Osteocyte (in vitro differentiated cells): ENCODE data around the gene MS4A1. TPM values are rescaled to one million over a fixed set of nuclear protein-coding genes. Genes with fewer than 3 reads are reported as not detected.
"Not testable (repeated sequence)": the region's sequence is repeated elsewhere in the genome, so short reads cannot be mapped to it uniquely, and the experiment has no call there.

ENCODE experiments used
- DNase-seq: peaks from one replicate; pipeline ENCODE4 v3.0.0; 2021; ENCODE audit warnings: mixed read lengths; ENCODE audit not compliant: unreplicated experiment; ENCODE audit errors: extremely low spot score
- H3K27ac Mint-ChIP-seq: one replicate; pipeline ENCODE4 v1.8.0; 2021; ENCODE audit warnings: mild to moderate bottlenecking, mixed read lengths; ENCODE audit not compliant: unreplicated experiment
- H3K27me3 Mint-ChIP-seq: one replicate; pipeline ENCODE4 v1.8.0; 2021; ENCODE audit warnings: mixed read lengths; ENCODE audit not compliant: unreplicated experiment
- H3K36me3 Mint-ChIP-seq: one replicate; pipeline ENCODE4 v1.8.0; 2021; ENCODE audit warnings: mixed read lengths; ENCODE audit not compliant: unreplicated experiment
- H3K4me1 Mint-ChIP-seq: one replicate; pipeline ENCODE4 v1.8.0; 2021; ENCODE audit warnings: mixed read lengths; ENCODE audit not compliant: unreplicated experiment
- H3K4me3 Mint-ChIP-seq: one replicate; pipeline ENCODE4 v1.8.0; 2021; ENCODE audit warnings: mild to moderate bottlenecking, moderate library complexity, mixed read lengths; ENCODE audit not compliant: unreplicated experiment
- H3K9me3 Mint-ChIP-seq: one replicate; pipeline ENCODE4 v1.8.0; 2021; ENCODE audit warnings: mixed read lengths; ENCODE audit not compliant: unreplicated experiment
- total RNA-seq: library from RNA; stranded (reverse); gene quantifications from 2 replicates; pipeline ENCODE4 v1.2.1, GENCODE V29; 2021
- TF ChIP-seq, protein P1 (sequence below): fragments of 200-600 bp; sonication (generic); IDR thresholded peaks from 2 replicates; pipeline ENCODE4 v1.5.0; 2021; ENCODE audit warnings: antibody characterized with exemption, mild to moderate bottlenecking, moderate library complexity

MS4A1 gene
- total RNA-seq, 1 donor from 2014 or later = not detected

DNA sequence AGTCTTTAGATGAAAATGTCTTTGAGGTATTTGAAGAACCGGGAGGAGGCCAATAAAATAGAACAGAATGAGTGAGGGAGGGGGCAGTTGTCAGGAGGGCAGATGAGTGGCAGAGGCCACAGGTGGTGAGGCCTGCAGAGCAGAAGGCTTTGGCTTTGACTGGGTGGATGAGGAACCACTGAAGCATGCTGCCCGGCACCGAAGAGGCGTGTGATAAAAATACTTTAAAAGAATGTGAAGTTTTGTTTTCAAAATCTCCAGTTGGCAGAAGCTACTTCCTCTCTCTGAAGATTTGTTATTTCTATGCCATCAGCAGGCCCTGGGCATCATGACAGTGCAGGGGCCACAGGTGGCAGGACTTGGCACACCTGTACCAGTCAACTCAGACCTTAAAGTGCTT is 43.2 kb downstream of the MS4A1 start:
- no peak for DNase-seq
- no peaks in the 10 kb centered on the region for H3K36me3 Mint-ChIP-seq
- TF ChIP-seq, protein P1, sequence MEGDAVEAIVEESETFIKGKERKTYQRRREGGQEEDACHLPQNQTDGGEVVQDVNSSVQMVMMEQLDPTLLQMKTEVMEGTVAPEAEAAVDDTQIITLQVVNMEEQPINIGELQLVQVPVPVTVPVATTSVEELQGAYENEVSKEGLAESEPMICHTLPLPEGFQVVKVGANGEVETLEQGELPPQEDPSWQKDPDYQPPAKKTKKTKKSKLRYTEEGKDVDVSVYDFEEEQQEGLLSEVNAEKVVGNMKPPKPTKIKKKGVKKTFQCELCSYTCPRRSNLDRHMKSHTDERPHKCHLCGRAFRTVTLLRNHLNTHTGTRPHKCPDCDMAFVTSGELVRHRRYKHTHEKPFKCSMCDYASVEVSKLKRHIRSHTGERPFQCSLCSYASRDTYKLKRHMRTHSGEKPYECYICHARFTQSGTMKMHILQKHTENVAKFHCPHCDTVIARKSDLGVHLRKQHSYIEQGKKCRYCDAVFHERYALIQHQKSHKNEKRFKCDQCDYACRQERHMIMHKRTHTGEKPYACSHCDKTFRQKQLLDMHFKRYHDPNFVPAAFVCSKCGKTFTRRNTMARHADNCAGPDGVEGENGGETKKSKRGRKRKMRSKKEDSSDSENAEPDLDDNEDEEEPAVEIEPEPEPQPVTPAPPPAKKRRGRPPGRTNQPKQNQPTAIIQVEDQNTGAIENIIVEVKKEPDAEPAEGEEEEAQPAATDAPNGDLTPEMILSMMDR = no peak
- no peaks in the 10 kb centered on the region for H3K9me3 Mint-ChIP-seq
- no peaks in the 10 kb centered on the region for H3K27me3 Mint-ChIP-seq
- H3K4me3 Mint-ChIP-seq = no peak overlapping the region
- H3K27ac Mint-ChIP-seq = peak overlapping the region; percentile 12
- peaks cover 26% of the 10 kb centered on the region for H3K4me1 Mint-ChIP-seq

DNA sequence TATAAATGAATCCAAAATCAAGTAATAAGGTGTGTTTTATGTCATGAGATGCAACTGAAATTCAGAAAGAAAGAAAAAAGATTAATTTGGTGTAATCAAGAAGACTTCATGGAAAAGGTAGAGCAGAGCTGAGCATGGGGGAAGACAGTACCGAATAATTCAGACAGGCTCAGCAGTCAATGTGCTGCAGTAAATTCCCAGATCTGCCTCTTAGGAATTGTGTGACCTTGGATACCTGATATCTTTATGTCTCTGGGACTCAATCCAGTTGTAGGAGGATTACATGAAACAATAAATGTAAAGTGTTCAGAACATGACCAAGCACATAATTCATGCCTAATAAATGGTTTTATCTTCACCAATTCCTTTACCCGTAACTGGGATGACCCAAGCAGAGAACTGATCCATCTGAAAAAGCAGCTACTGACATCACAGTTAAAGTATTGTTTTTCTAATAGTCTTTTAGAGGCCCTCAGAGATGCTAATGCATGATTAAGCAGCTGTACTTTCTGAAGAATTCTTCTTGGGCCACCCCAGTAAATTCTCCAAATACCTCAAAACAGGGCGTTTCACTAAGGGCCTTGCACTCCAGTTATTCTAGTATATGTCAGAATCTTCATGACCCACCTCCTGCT is 44.7 kb downstream of the MS4A1 start:
- Mint-ChIP-seq H3K36me3 (no peaks in the 10 kb centered on the region), H3K4me3 (no peak overlapping the region), H3K4me1 (peaks cover 26% of the 10 kb centered on the region), H3K27ac (peak overlapping the region; percentile 41), H3K9me3 (no peaks in the 10 kb centered on the region), H3K27me3 (no peaks in the 10 kb centered on the region)
- TF ChIP-seq, protein P1 = no peak
- no peak for DNase-seq

DNA sequence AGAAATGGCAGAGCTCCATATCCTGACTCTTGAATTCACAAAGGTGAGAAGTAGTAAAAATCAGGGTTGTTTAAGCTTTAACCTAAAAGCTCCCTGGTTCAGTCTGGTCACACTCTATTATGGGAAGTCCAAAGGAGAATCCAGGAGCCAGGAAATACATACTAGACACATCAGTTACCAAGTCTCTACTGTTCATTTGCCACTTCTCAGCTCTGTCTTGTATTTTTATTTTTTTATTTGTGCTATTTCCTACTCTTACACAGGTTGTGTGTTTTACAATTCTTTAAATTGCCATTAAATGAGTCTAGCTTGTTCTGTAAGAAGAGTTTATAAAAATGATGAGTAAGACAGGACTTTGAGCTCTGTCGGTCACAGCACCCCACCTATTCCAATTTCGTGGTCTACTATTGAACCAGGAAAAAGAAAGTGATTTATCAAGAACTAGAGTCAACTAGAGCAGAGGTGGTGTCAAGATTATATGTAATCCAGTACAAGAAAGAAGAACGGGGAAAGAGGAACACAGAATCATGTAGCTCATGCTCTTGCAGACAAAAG is 46.7 kb downstream of the MS4A1 start:
- no peak overlapping the region for H3K4me3 Mint-ChIP-seq
- TF ChIP-seq, protein P1 = no peak
- DNase-seq = no peak
- no peaks in the 10 kb centered on the region for H3K9me3 Mint-ChIP-seq
- peaks cover 26% of the 10 kb centered on the region for H3K4me1 Mint-ChIP-seq
- no peaks in the 10 kb centered on the region for H3K27me3 Mint-ChIP-seq
- H3K36me3 Mint-ChIP-seq = no peaks in the 10 kb centered on the region
- H3K27ac Mint-ChIP-seq = no peak overlapping the region

DNA sequence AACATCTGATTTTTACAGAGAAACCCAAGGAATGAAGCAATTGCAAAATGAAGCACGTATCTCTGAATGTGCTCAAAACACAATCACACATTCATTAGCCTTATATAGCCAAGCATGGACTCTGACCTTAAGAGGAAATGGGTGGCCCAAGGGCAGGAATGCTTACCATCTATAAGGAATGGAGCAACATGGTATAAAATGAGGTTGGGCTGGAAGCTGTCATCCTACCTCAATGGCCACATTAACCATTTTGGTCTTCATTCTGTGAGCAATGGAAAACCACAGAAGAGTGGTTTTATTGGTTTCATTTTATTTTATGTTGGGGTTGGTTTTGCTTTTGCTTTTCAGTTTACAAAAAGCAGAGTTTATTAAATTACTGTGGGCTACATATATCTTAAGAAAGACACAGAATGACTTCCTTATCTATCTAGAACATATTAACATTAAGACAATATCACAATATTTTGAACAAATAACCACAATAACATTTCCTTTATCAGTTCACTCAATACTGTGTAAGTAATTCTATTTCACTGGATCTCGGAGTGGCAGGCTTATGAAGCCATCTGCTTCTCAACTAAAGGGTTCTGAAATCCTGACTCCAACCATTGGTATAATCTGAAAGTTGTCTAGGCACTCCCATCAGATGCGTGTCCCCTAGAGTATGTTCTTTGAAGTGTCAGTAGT is 48.7 kb downstream of the MS4A1 start:
- Mint-ChIP-seq H3K27me3 (no peaks in the 10 kb centered on the region), H3K9me3 (no peaks in the 10 kb centered on the region), H3K4me3 (no peak overlapping the region), H3K36me3 (no peaks in the 10 kb centered on the region), H3K27ac (no peak overlapping the region), H3K4me1 (peaks cover 12% of the 10 kb centered on the region)
- TF ChIP-seq, protein P1 = no peak
- DNase-seq = no peak

DNA sequence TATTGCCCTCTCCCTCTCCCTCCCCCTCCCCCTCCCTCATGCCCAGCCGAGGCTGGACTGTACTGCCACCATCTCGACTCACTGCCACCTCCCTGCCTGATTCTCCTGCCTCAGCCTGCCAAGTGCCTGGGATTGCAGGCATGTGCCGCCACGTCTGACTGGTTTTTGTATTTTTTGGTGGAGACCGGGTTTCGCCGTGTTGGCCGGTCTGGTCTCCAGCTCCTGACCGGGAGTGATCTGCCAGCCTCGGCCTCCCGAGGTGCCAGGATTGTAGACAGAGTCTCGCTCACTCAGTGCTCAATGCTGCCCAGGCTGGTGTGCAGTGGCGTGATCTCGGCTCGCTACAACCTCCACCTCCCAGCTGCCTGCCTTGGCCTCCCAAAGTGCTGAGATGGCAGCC is 54.0 kb downstream of the MS4A1 start:
- DNase-seq, H3K9me3 Mint-ChIP-seq, H3K36me3 Mint-ChIP-seq, H3K4me3 Mint-ChIP-seq, H3K27me3 Mint-ChIP-seq, H3K27ac Mint-ChIP-seq: not testable (repeated sequence)
- H3K4me1 Mint-ChIP-seq = peaks cover 25% of the 10 kb centered on the region

DNA sequence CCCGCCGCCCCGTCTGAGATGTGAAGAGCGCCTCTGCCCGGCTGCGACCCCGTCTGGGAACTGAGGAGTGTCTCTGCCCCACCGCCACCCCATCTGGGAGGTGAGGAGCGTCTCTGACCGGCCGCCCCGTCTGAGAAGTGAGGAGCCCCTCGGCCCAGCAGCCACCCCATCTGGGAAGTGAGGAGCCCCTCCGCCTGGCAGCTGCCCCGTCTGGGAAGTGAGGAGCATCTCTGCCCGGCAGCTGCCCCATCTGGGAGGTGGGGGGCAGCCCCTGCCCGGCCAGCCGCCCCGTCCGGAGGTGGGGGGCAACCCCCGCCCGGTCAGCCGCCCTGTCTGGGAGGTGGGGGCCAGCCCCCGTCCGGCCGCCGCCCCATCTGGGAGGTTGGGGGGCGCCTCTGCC is 54.6 kb downstream of the MS4A1 start:
- not testable (repeated sequence) for H3K36me3 Mint-ChIP-seq, H3K27me3 Mint-ChIP-seq, DNase-seq, H3K27ac Mint-ChIP-seq, H3K4me3 Mint-ChIP-seq, H3K9me3 Mint-ChIP-seq
- peaks cover 25% of the 10 kb centered on the region for H3K4me1 Mint-ChIP-seq
